Motor neuron (in vitro differentiated cells): ENCODE measurements around the gene BCAS3. TPM values are rescaled to one million over a fixed set of nuclear protein-coding genes. Genes with fewer than 3 reads are reported as not detected.
A peak's percentile ranks its signal among the peaks of the same experiment; 100 is the strongest.

Source experiments
- ATAC-seq, 8 experiments: fragments of 200-7000 bp; cut with Tn5 transposase; replicated peaks in 6 of 8; 2 replicates each; pipeline ENCODE4 v1.8.0; 2021; ENCODE audit warnings: mild to moderate bottlenecking in 8 of 8, moderate library complexity in 8 of 8
- H3K27ac ChIP-seq, 2 donors: fragments of 250-450 bp; sonication (Bioruptor Pico); 2 replicates each; pipeline ENCODE4 v1.9.0; 2021; ENCODE audit warnings: antibody characterized with exemption in 2 of 2, mild to moderate bottlenecking in 2 of 2, moderate library complexity in 1 of 2
- H3K4me1 ChIP-seq, 2 donors: fragments of 250-450 bp; sonication (Bioruptor Pico); replicated peaks in 1 of 2; 2 replicates each; pipeline ENCODE4 v1.6.1; 2021; ENCODE audit warnings: antibody characterized with exemption in 2 of 2, mild to moderate bottlenecking in 2 of 2, moderate library complexity in 1 of 2
- H3K4me3 ChIP-seq, 5 donors: fragments of 250-450 bp; sonication (Bioruptor Pico); 2 replicates each; pipeline ENCODE4 v1.9.0; 2021; ENCODE audit warnings: antibody characterized with exemption in 5 of 5, mild to moderate bottlenecking in 5 of 5, moderate library complexity in 4 of 5
- WGBS, 10 experiments: fragments of 450-650 bp; shearing (Covaris generic); methylation state at CpG; one replicate each; pipeline ENCODE4 v1.0.0; 2022; 5-methylcytosine and 5-hydroxymethylcytosine counted together
- in situ Hi-C, 9 experiments: fragments of 400-800 bp; cut with MboI; loops; one replicate each; pipeline ENCODE4 v1.15.0; 2021; ENCODE audit warnings: low sequenced_read_pairs in 9 of 9, low pct_unique_long_range_greater_than_20kb in 2 of 9; ENCODE audit not compliant: unreplicated experiment in 9 of 9
- total RNA-seq, 8 experiments: library from RNA; unstranded; fragments of 300-600 nt; gene quantifications; 2 replicates each; pipeline versions ENCODE4 v1.2.3 to v1.2.4, GENCODE V29; 2022

Gene BCAS3
- total RNA-seq, result 10 to 100 TPM; 18.1 to 45.4 (median 26.8) TPM

GRCh38 chr17:60677308-60678117 lies at the start of gene BCAS3:
Gene BCAS3 (plus strand): TSS chr17:60677851.
- ATAC-seq, result peak; percentile 90 to 96 (median 95)
- peak within 1 kb of the TSS; percentile 64 to 78 for H3K27ac ChIP-seq
- peaks cover 2 to 4% of the 10 kb centered on the region in 2 donors for H3K4me1 ChIP-seq
- peak within 1 kb of the TSS; percentile 49 to 85 (median 57) for H3K4me3 ChIP-seq
- 0 to 3% (median 0%) methylated on average over 3 to 13 of the region's 51 CpGs; no CpG with 5 or more reads in 1 of the 10 experiments for WGBS, 10 experiments
- in situ Hi-C loops, result no loop called here

GRCh38 chr17:60628252-60628889 lies 49.3 kb upstream of the BCAS3 start:
- H3K4me1 ChIP-seq, result no peaks in the 10 kb centered on the region
- 67 to 100% (median 91%) methylated on average over 1 to 5 of the region's 6 CpGs for WGBS, 10 experiments
- no peak overlapping the region for H3K4me3 ChIP-seq
- no peak for ATAC-seq
- no peak overlapping the region for H3K27ac ChIP-seq
- in situ Hi-C loops, result no loop called here

- peak in 2 of 8 experiments; percentile 44 to 65 for ATAC-seq
- Histone ChIP-seq H3K4me1 (no peaks in the 10 kb centered on the region), H3K27ac (no peak overlapping the region), H3K4me3 (no peak overlapping the region)
- WGBS, 10 experiments, result 47 to 100% (median 71%) methylated on average over 1 to 2 of the region's 2 CpGs; no CpG with 5 or more reads in 1 of the 10 experiments
- in situ Hi-C loops, result no loop called here
These were observed 48.5 kb upstream of the BCAS3 start for GRCh38 chr17:60629120-60629519.

GRCh38 chr17:60630352-60630751 lies 47.3 kb upstream of the BCAS3 start:
- Histone ChIP-seq H3K27ac (no peak overlapping the region), H3K4me3 (no peak overlapping the region), H3K4me1 (peaks cover 0 to 3% of the 10 kb centered on the region in 2 donors)
- ATAC-seq, result no peak
- in situ Hi-C loops, result no loop called here
- 82 to 100% (median 92%) methylated on average over 3 to 5 of the region's 5 CpGs for WGBS, 10 experiments

- in situ Hi-C loops, result no loop called here
- no peak overlapping the region for H3K27ac ChIP-seq
- no peak overlapping the region for H3K4me3 ChIP-seq
- H3K4me1 ChIP-seq, result peaks cover 3 to 9% of the 10 kb centered on the region in 2 donors
- no peak for ATAC-seq
- WGBS, 10 experiments, result 67 to 100% (median 96%) methylated on average over 1 to 6 of the region's 6 CpGs; no CpG with 5 or more reads in 5 of the 10 experiments
These were observed 46.5 kb upstream of the BCAS3 start for GRCh38 chr17:60631119-60631518.

GRCh38 chr17:60637683-60638082 lies 40.0 kb upstream of the BCAS3 start:
- 59 to 100% (median 93%) methylated on average over 1 to 2 of the region's 2 CpGs for WGBS, 10 experiments
- no peak for ATAC-seq
- Histone ChIP-seq H3K27ac (no peak overlapping the region), H3K4me3 (no peak overlapping the region), H3K4me1 (peaks cover 5 to 15% of the 10 kb centered on the region in 2 donors)
- in situ Hi-C loops, result no loop called here

GRCh38 chr17:60639019-60639330 lies 38.7 kb upstream of the BCAS3 start:
- Histone ChIP-seq H3K27ac (no peak overlapping the region), H3K4me1 (peaks cover 5 to 15% of the 10 kb centered on the region in 2 donors), H3K4me3 (no peak overlapping the region)
- in situ Hi-C loops, result no loop called here
- no peak for ATAC-seq
- WGBS, 10 experiments, result 50 to 100% (median 80%) methylated on average over 1 to 4 of the region's 4 CpGs; no CpG with 5 or more reads in 3 of the 10 experiments

- Histone ChIP-seq H3K27ac (no peak overlapping the region), H3K4me1 (peaks cover 5 to 10% of the 10 kb centered on the region in 2 donors), H3K4me3 (no peak overlapping the region)
- in situ Hi-C loops, result no loop called here
- 80 to 100% (median 93%) methylated on average over 1 to 2 of the region's 2 CpGs; no CpG with 5 or more reads in 2 of the 10 experiments for WGBS, 10 experiments
- ATAC-seq, result peak in 1 of 8 experiments; percentile 33
These were observed 37.1 kb upstream of the BCAS3 start for GRCh38 chr17:60640503-60640902.

- in situ Hi-C loops, result no loop called here
- 42 to 100% (median 85%) methylated on average over 1 to 3 of the region's 3 CpGs for WGBS, 10 experiments
- no peak overlapping the region for H3K27ac ChIP-seq
- no peak for ATAC-seq
- H3K4me3 ChIP-seq, result no peak overlapping the region
- H3K4me1 ChIP-seq, result peaks cover 6 to 7% of the 10 kb centered on the region in 2 donors
These were observed 36.5 kb upstream of the BCAS3 start for GRCh38 chr17:60641126-60641525.

GRCh38 chr17:60641810-60642220 lies 35.8 kb upstream of the BCAS3 start:
- in situ Hi-C loops, result no loop called here
- 0 to 100% (median 63%) methylated on average over 1 of the region's 1 CpG; no CpG with 5 or more reads in 3 of the 10 experiments for WGBS, 10 experiments
- no peak overlapping the region for H3K4me3 ChIP-seq
- peak; percentile 47 to 87 (median 78) for ATAC-seq
- H3K4me1 ChIP-seq, result peaks cover 0 to 7% of the 10 kb centered on the region in 2 donors
- no peak overlapping the region for H3K27ac ChIP-seq

GRCh38 chr17:60645918-60646523 lies 31.6 kb upstream of the BCAS3 start:
- H3K4me3 ChIP-seq, result no peak overlapping the region
- H3K27ac ChIP-seq, result no peak overlapping the region
- H3K4me1 ChIP-seq, result peaks cover 0 to 7% of the 10 kb centered on the region in 2 donors
- ATAC-seq, result peak in 1 of 8 experiments; percentile 21
- in situ Hi-C loops, result no loop called here
- 57 to 100% (median 96%) methylated on average over 1 to 3 of the region's 3 CpGs; no CpG with 5 or more reads in 4 of the 10 experiments for WGBS, 10 experiments

GRCh38 chr17:60646701-60647100 lies 30.9 kb upstream of the BCAS3 start:
- Histone ChIP-seq H3K4me3 (no peak overlapping the region), H3K4me1 (peaks cover 0 to 7% of the 10 kb centered on the region in 2 donors), H3K27ac (no peak overlapping the region)
- 68 to 98% (median 82%) methylated on average over 2 to 3 of the region's 3 CpGs for whole genome bisulfite sequencing, 10 experiments
- in situ Hi-C loops, result no loop called here
- ATAC-seq, result no peak

- 88 to 100% (median 100%) methylated on average over 1 of the region's 1 CpG; no CpG with 5 or more reads in 2 of the 10 experiments for WGBS, 10 experiments
- no peak overlapping the region for H3K27ac ChIP-seq
- no peak for ATAC-seq
- H3K4me3 ChIP-seq, result no peak overlapping the region
- peaks cover 0 to 7% of the 10 kb centered on the region in 2 donors for H3K4me1 ChIP-seq
- in situ Hi-C loops, result no loop called here
These were observed 29.9 kb upstream of the BCAS3 start for GRCh38 chr17:60647705-60648104.
